Muscle layer of duodenum (tissue), 2 donors: ENCODE results near the gene CFAP61.
"Not testable (repeated sequence)": the region's sequence is repeated elsewhere in the genome, so short reads cannot be mapped to it uniquely, and the experiment has no call there.

Experiments
- H3K27ac ChIP-seq: one replicate; pipeline ENCODE4 v1.7.0; 2013; ENCODE audit warnings: mild to moderate bottlenecking, low read length
- H3K27me3 ChIP-seq: one replicate; pipeline ENCODE4 v1.7.0; 2013; ENCODE audit warnings: low read depth, mild to moderate bottlenecking, control low read depth, low read length
- H3K36me3 ChIP-seq, 2 donors: one replicate each; pipeline ENCODE4 v1.7.0; 2013; ENCODE audit warnings: low read length in 2 of 2, control low read depth in 1 of 2, mild to moderate bottlenecking in 1 of 2; ENCODE audit not compliant: insufficient read depth in 2 of 2, control insufficient read depth in 1 of 2
- H3K4me1 ChIP-seq, 2 donors: one replicate each; pipeline ENCODE4 v1.7.0; 2013; ENCODE audit warnings: low read length in 2 of 2, mild to moderate bottlenecking in 2 of 2, control low read depth in 1 of 2, moderate library complexity in 1 of 2; ENCODE audit not compliant: insufficient read depth in 2 of 2, control insufficient read depth in 1 of 2
- H3K4me3 ChIP-seq, 2 donors: one replicate each; pipeline ENCODE4 v1.7.0; 2013; ENCODE audit warnings: low read length in 2 of 2, low read depth in 1 of 2, mild to moderate bottlenecking in 1 of 2
- H3K9me3 ChIP-seq, 2 donors: one replicate each; pipeline ENCODE4 v1.7.0; 2013; ENCODE audit warnings: low read length in 2 of 2, control low read depth in 1 of 2, mild to moderate bottlenecking in 1 of 2; ENCODE audit not compliant: control insufficient read depth in 1 of 2
- donor health status: healthy.

The CFAP61 gene

DNA sequence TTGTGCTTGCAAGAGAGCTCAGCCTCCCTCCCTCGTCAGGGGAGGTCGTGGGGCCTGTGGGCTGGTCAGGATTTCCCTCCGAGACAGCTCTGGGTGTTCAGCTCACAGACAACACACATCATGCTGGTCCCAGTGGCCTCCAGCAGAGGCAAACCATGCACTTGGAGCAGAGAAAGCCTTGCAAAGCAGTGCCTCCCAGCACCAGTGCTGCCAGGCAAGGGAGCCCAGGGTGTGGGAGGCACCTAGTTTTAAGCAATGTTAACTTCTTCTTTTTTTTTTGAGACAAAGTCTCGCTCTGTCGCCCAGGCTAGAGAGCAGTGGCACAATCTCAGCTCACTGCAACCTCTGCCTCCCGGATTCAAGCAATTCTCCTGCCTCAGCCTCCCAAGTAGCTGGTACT is 281.5 kb downstream of the CFAP61 start:
- Histone ChIP-seq H3K27ac (no peak overlapping the region), H3K36me3 (no peaks in the 10 kb centered on the region), H3K27me3 (no peaks in the 10 kb centered on the region)

DNA sequence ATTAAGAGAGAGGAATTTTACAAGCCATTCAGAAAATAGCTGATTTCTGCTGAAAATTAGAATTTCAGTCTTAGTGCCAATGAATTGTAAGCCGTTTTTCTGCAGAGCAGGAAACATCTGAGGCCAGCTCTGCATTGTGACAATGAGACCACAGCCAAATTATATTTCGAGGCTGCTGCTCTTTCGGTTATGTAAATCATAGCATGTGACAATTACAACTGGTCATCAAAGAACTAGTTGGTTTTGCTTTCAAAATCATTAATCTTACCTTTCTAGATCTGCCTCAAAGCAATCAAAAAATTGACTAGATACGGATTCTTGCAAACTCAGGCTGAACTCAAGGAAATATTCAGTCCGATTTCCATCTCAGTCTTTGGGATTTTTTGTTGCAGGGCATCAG is 282.2 kb downstream of the CFAP61 start:
- Histone ChIP-seq H3K9me3 (no peaks in the 10 kb centered on the region), H3K27ac (no peak overlapping the region), H3K4me1 (no peaks in the 10 kb centered on the region), H3K36me3 (no peaks in the 10 kb centered on the region), H3K27me3 (no peaks in the 10 kb centered on the region), H3K4me3 (no peak overlapping the region)

More for the DNA sequence above, 281.5 kb downstream of the CFAP61 start:
- Histone ChIP-seq H3K4me3 (no peak overlapping the region), H3K9me3 (no peaks in the 10 kb centered on the region), H3K4me1 (no peaks in the 10 kb centered on the region)

DNA sequence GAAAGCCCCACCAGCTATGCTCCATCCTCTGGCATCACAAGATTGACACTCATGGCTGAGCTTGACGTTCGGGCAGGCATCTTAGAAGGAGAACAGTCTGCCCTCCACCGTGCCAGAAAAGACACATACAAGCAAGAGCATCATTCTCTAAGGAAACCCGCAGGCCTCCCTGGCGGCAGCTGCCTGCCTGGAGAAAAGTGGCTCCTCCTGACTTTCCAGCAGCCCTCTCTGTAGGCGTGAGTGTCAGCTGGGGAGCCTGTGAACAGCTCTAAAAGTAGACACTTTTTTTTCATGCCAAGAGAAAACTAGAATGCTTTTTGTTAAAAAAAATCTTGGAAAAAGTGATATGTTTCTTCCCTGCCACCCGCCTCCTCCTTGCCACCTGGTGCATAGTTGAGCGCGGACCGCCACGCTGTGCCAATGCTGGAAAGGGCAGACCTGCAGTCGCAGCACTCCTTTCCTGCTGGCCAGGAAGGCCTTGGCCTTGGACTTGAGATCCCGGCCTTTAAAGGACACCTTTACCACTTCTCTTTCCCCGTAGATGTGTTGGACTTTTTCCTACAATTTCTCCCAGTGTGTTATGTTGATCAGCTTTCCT is 285.9 kb downstream of the CFAP61 start:
- Histone ChIP-seq H3K4me3 (no peak overlapping the region), H3K9me3 (no peaks in the 10 kb centered on the region), H3K27me3 (no peaks in the 10 kb centered on the region), H3K27ac (no peak overlapping the region), H3K4me1 (no peaks in the 10 kb centered on the region), H3K36me3 (no peaks in the 10 kb centered on the region)

DNA sequence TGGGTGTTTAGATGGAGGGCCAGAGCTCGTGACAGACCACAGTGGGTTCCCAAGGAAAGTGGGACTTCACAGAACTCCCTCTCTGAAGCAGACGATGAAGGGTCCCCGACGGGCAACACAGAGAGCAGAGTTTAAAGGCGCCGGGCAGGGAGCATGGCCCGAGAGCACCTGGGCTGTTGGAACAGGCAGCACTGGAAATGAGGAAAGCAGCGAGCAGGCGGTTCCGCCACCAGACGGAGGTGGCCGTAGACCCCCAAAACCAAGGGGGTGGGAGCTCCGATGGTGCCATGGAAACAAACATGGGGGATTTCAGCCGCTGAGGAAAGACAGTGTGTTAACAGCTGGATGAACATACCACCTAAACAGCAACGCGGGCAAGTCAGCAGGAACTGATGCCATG is 288.1 kb downstream of the CFAP61 start:
- H3K36me3 ChIP-seq = no peaks in the 10 kb centered on the region
- no peaks in the 10 kb centered on the region for H3K9me3 ChIP-seq
- no peaks in the 10 kb centered on the region for H3K27me3 ChIP-seq
- H3K4me1 ChIP-seq = no peaks in the 10 kb centered on the region
- no peak overlapping the region for H3K27ac ChIP-seq
- H3K4me3 ChIP-seq = no peak overlapping the region

DNA sequence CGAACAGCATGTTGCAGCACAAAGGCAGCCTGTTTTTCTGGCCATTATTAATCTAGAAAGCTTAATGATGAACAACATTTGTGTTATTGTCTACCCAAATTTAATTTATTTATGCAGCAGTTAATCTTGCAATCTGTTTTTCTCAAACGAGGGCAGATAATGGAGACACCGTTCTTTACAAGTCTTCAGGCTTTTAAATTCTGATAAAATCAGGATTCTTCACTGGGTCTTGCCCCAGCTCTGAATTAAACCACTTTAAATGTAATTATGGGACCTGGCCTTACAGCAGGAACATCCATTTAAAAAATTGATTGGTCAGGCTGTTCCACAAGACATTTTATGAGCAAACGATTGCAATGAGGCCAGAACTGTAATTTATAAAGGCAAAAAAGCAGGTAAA is 289.0 kb downstream of the CFAP61 start:
- H3K4me1 ChIP-seq = no peaks in the 10 kb centered on the region
- H3K4me3 ChIP-seq = no peak overlapping the region
- no peak overlapping the region for H3K27ac ChIP-seq
- H3K27me3 ChIP-seq = no peaks in the 10 kb centered on the region
- no peaks in the 10 kb centered on the region for H3K36me3 ChIP-seq
- no peaks in the 10 kb centered on the region for H3K9me3 ChIP-seq

DNA sequence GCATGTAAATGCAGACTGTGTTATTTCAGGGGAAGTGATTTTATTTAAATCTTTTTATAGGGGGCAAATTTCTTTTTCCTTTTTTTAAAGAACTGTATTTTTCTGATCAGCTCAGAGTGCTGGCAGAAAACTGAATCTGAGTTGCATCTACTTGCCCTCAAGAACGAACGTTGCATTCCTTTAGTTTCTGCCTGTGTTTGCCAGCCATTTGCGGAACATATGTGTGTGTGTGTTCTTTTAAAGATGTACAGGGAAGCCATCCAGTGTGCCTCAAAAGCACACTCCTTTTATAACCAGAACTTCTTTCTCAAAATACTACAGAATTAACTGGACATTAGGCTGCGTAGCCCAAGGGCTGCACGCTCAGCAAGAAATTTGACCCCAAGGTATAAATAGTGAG is 289.7 kb downstream of the CFAP61 start:
- Histone ChIP-seq H3K36me3 (no peaks in the 10 kb centered on the region), H3K27ac (no peak overlapping the region), H3K9me3 (no peaks in the 10 kb centered on the region), H3K4me1 (no peaks in the 10 kb centered on the region), H3K27me3 (no peaks in the 10 kb centered on the region), H3K4me3 (no peak overlapping the region)

DNA sequence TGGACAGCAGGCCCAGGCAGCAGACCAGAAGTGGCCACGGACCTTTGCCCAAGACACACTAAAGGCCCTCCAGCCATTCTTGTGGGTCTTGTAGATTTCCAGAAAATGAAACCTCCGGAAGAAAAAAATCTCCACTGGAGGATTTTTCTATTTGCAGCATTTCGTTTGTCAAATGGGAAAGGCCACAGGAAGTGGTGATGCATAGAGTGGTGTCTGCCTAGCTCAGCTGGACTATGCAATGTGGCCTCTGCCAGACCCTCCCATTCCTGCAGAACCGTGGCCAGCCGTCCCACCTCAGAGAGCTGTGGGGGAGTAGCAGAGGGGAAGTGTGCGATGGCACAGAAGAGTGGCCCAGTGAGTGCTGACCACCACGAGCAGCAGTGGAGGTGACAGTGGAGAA is 291.6 kb downstream of the CFAP61 start:
- Histone ChIP-seq H3K4me3 (no peak overlapping the region), H3K4me1 (no peaks in the 10 kb centered on the region), H3K27ac (no peak overlapping the region), H3K9me3 (peaks cover 0 to 8% of the 10 kb centered on the region in 2 donors), H3K36me3 (no peaks in the 10 kb centered on the region), H3K27me3 (no peaks in the 10 kb centered on the region)

DNA sequence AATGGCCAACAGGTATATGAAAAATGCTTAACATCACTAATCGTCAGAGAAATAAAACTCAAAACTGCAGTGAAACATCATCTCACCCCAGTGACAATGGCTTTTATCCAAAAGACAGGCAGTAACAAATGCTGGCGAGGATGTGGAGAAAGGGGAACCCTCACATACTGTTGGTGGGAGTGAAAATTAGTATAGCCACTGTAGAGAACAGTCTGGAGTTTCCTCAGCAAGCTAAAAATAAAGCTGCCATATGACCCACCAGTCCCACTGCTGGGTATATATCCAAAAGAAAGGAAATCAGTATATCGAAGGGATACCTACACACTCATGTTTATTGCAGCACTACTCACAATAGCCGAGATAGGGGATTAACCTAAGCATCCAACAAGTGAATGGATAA is 292.1 kb downstream of the CFAP61 start:
- Histone ChIP-seq H3K27me3 (no peaks in the 10 kb centered on the region), H3K36me3 (no peaks in the 10 kb centered on the region), H3K4me1 (no peaks in the 10 kb centered on the region), H3K9me3 (peaks cover 0 to 8% of the 10 kb centered on the region in 2 donors), H3K4me3 (no peak overlapping the region), H3K27ac (no peak overlapping the region)

DNA sequence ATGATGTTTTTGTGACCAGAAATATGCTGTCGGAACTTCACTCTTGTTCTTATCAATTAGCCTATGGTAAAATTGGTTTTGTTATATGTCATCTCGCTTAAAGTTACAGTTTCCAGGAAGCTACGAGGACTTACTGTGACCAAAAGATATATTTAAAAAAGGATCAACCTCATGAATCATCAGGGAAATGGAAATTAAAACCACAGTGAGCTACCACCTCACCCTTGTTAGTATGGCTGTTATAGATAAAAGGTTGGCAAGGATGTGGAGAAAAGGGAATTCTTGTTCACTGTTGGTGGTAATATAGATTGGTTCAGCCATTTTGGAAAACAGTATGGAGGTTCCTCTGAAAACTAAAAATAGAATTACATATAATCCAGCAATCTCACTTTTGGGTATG is 301.2 kb downstream of the CFAP61 start:
- Histone ChIP-seq H3K27me3 (peaks cover 4% of the 10 kb centered on the region), H3K4me1 (no peaks in the 10 kb centered on the region)

DNA sequence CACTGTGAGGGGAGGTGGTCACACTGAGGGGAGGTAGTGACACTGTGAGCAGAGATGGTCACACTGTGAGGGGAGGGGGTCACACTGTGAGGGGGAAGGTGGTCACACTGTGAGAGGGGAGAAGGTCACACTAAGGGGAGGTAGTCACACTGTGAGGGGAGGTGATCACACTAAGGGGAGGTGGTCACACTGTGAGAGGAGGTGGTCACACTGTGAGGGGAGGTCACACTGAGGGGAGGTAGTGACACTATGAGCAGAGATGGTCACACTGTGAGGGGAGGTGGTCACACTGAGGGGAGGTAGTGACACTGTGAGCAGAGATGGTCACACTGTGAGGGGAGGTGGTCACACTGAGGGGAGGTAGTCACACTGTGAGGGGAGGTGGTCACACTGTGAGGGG is 303.2 kb downstream of the CFAP61 start:
- not testable (repeated sequence) for H3K36me3 ChIP-seq, H3K4me3 ChIP-seq, H3K4me1 ChIP-seq, H3K27ac ChIP-seq, H3K9me3 ChIP-seq
- peaks cover 14% of the 10 kb centered on the region for H3K27me3 ChIP-seq

More for the DNA sequence above, 301.2 kb downstream of the CFAP61 start:
- H3K27ac ChIP-seq = no peak overlapping the region
- no peak overlapping the region for H3K4me3 ChIP-seq
- no peaks in the 10 kb centered on the region for H3K36me3 ChIP-seq
- H3K9me3 ChIP-seq = no peaks in the 10 kb centered on the region

DNA sequence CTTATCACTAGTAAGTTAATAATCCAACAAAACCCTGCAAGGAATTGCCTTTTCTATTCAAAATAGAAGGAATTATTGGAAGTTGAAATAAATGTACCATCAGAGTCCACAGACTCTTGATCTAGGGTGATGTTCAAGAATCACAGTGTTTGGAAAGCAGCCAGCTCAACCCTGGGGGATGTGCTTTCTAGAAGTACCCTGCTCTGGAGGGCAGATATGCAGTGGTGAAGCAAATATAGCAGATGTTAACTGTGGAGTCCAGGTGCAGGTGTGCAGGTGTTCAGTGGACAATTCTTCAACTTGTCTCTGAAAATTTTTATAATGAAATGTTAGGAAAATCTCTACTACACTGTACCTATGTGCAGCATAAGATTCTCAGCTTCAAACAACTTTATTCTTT is 306.5 kb downstream of the CFAP61 start:
- H3K27me3 ChIP-seq = peaks cover 27% of the 10 kb centered on the region
- no peak overlapping the region for H3K4me3 ChIP-seq
- H3K4me1 ChIP-seq = peaks cover 0 to 17% of the 10 kb centered on the region in 2 donors

DNA sequence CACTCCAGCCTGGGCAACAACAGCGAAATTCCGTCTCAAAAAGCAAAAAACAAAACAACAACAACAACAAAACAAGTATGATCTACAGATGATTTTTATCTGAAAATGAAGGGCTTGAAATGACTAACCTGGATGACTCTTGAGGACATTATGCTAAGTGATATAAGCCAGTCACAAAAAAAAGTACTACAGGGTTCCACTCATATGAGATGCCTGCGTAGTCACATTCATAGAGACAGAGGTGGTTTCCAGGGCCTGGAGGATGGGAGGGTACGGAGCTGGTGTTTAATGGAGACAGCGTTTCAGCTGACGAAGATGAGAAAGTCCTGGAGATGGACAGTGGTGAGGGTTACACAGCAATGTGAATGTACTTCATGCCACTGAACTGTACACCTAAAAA is 307.3 kb downstream of the CFAP61 start:
- Histone ChIP-seq H3K4me1 (peaks cover 0 to 25% of the 10 kb centered on the region in 2 donors), H3K27ac (no peak overlapping the region), H3K9me3 (no peaks in the 10 kb centered on the region), H3K27me3 (peaks cover 33% of the 10 kb centered on the region), H3K36me3 (no peaks in the 10 kb centered on the region), H3K4me3 (no peak overlapping the region)

More for the DNA sequence above, 306.5 kb downstream of the CFAP61 start:
- no peak overlapping the region for H3K27ac ChIP-seq
- no peaks in the 10 kb centered on the region for H3K9me3 ChIP-seq
- no peaks in the 10 kb centered on the region for H3K36me3 ChIP-seq
